HCT116 (cell line): ENCODE measurements around the gene EGFL8. TPM values are rescaled to one million over a fixed set of nuclear protein-coding genes. Genes with fewer than 3 reads are reported as not detected.

Experiments
- ATAC-seq: fragments of 200-7000 bp; cut with Tn5 transposase; 2 replicates; pipeline ENCODE4 v1.9.1; 2020; ENCODE audit warnings: mild to moderate bottlenecking, moderate library complexity
- BruUV-seq: library from RNA; stranded (reverse); fragments of 400-500 nt; replicated peaks from 2 replicates; lab custom pipeline; 2021; lab: Mats Ljungman, UMichigan
- CTCF ChIA-PET: fragments of 300-600 bp; sonication (Branson Sonifier 250); formaldehyde crosslinking; loops from one replicate; lab custom pipeline; 2021; ENCODE audit warnings: antibody characterized with exemption; lab: Charles Lee
- POLR2A ChIA-PET: fragments of 300-600, 350-600 bp; sonication (Branson Sonifier 250); formaldehyde crosslinking; loops from one replicate; lab custom pipeline; 2021; ENCODE audit warnings: antibody characterized with exemption; lab: Charles Lee
- RAD21 ChIA-PET, 2 experiments: fragments of 300-600 bp; sonication (Branson Sonifier 250); formaldehyde crosslinking; loops; one replicate each; lab custom pipeline; 2023; ENCODE audit warnings: low total read pairs in 2 of 2; ENCODE audit not compliant: uncharacterized antibody in 2 of 2, unreplicated experiment in 2 of 2, low non-redundant PET in 1 of 2; lab: Charles Lee
- DNase-seq: peaks from one replicate; pipeline ENCODE4 v3.0.0-alpha.2; 2010; ENCODE audit warnings: low read depth, low spot score
- H2AFZ ChIP-seq: fragments of 200-600 bp; shearing (Covaris generic), sonication (generic); 2 replicates; pipeline ENCODE4 v1.6.1; 2017; ENCODE audit warnings: low read depth, mixed run types, mixed read lengths, antibody characterized with exemption, low read length; ENCODE audit not compliant: poor library complexity, severe bottlenecking
- H3K27ac ChIP-seq: 2 replicates; pipeline ENCODE4 v1.5.1; 2012; ENCODE audit warnings: low read depth, low read length
- H3K27me3 ChIP-seq: fragments of 200-600 bp; sonication (generic); 2 replicates; pipeline ENCODE4 v1.6.1; 2016; ENCODE audit warnings: mixed run types, low read length, mixed read lengths; ENCODE audit not compliant: insufficient read depth
- H3K36me3 ChIP-seq, 2 experiments: fragments of 200-500 bp in 1 of 2; fragments of 200-600 bp in 1 of 2; sonication (Bioruptor generic) in 1 of 2; sonication (generic) in 1 of 2; 2 replicates each; pipeline versions ENCODE4 v1.5.1 to v1.6.1; 2014 to 2016; ENCODE audit warnings: low read length in 2 of 2, inconsistent platforms in 1 of 2, mixed read lengths in 1 of 2, mixed run types in 1 of 2; ENCODE audit not compliant: insufficient read depth in 2 of 2, control insufficient read depth in 1 of 2
- H3K4me1 ChIP-seq, 2 experiments: fragments of 200-600 bp in 1 of 2; sonication (generic) in 1 of 2; 2 replicates each; pipeline versions ENCODE4 v1.5.1 to v1.6.1; 2012 to 2017; ENCODE audit warnings: low read length in 2 of 2, inconsistent platforms in 1 of 2, mild to moderate bottlenecking in 1 of 2, mixed read lengths in 1 of 2, mixed run types in 1 of 2, moderate library complexity in 1 of 2; ENCODE audit not compliant: insufficient read depth in 2 of 2, control insufficient read depth in 1 of 2
- H3K4me2 ChIP-seq: fragments of 200-600 bp; sonication (generic); 2 replicates; pipeline ENCODE4 v1.6.1; 2017; ENCODE audit warnings: mixed run types, low read length, mixed read lengths
- H3K4me3 ChIP-seq, 2 experiments: fragments of 200-600 bp in 1 of 2; sonication (generic) in 1 of 2; replicated peaks in 1 of 2; 2 replicates each; pipeline ENCODE4 v1.5.1; 2011 to 2016; ENCODE audit warnings: low read length in 2 of 2, control low read depth in 1 of 2, low read depth in 1 of 2, mild to moderate bottlenecking in 1 of 2, mixed read lengths in 1 of 2, mixed run types in 1 of 2
- H3K79me2 ChIP-seq: fragments of 200-600 bp; sonication (generic); 2 replicates; pipeline ENCODE4 v1.6.1; 2017; ENCODE audit warnings: mild to moderate bottlenecking, mixed run types, low read length, moderate library complexity, mixed read lengths; ENCODE audit not compliant: insufficient read depth
- H3K9ac ChIP-seq: fragments of 200-600 bp; sonication (generic); 2 replicates; pipeline ENCODE4 v1.6.1; 2016; ENCODE audit warnings: low read length, mixed read lengths
- H3K9me2 ChIP-seq: fragments of 200-600 bp; sonication (generic), shearing (Covaris generic); 2 replicates; pipeline ENCODE4 v1.6.1; 2017; ENCODE audit warnings: mixed run types, mild to moderate bottlenecking, moderate library complexity; ENCODE audit not compliant: insufficient read depth
- H3K9me3 ChIP-seq, 2 experiments: fragments of 200-500 bp in 1 of 2; fragments of 200-600 bp in 1 of 2; sonication (Bioruptor generic) in 1 of 2; sonication (generic) in 1 of 2; 2 replicates each; pipeline ENCODE4 v1.6.1; 2014 to 2017; ENCODE audit warnings: low read length in 2 of 2, mixed read lengths in 2 of 2, inconsistent platforms in 1 of 2, low read depth in 1 of 2, mild to moderate bottlenecking in 1 of 2, mixed run types in 1 of 2, moderate library complexity in 1 of 2; ENCODE audit not compliant: control insufficient read depth in 1 of 2, insufficient read depth in 1 of 2
- H4K20me1 ChIP-seq: fragments of 200-600 bp; sonication (generic), shearing (Covaris generic); 2 replicates; pipeline ENCODE4 v1.6.1; 2017; ENCODE audit warnings: mixed run types, mild to moderate bottlenecking, moderate library complexity; ENCODE audit not compliant: insufficient read depth
- CBX3 ChIP-seq: IDR thresholded peaks from 2 replicates; pipeline ENCODE4 v1.6.1; 2012; ENCODE audit warnings: low read depth
- CEBPB ChIP-seq: IDR thresholded peaks from 2 replicates; pipeline ENCODE4 v1.6.1; 2012; ENCODE audit warnings: low read depth
- EGR1 ChIP-seq: IDR thresholded peaks from 2 replicates; pipeline ENCODE4 v1.6.1; 2012; ENCODE audit warnings: low read depth
- ELF1 ChIP-seq: IDR thresholded peaks from 2 replicates; pipeline ENCODE4 v1.6.1; 2012; ENCODE audit warnings: low read depth, borderline replicate concordance
- EZH2 ChIP-seq: fragments of 200-600 bp; sonication (generic); IDR thresholded peaks from 2 replicates; pipeline ENCODE4 v1.6.1; 2017; ENCODE audit warnings: antibody characterized with exemption, mixed run types
- POLR2A ChIP-seq: IDR thresholded peaks from 2 replicates; pipeline ENCODE4 v1.7.0; 2011; ENCODE audit warnings: borderline replicate concordance; ENCODE audit not compliant: insufficient read depth, insufficient read length; ENCODE audit errors: extremely low read depth
- POLR2AphosphoS5 ChIP-seq: IDR thresholded peaks from 2 replicates; pipeline ENCODE4 v1.6.1; 2011; ENCODE audit warnings: mild to moderate bottlenecking, low read depth, low read length, moderate library complexity
- SP1 ChIP-seq: IDR thresholded peaks from 2 replicates; pipeline ENCODE4 v1.6.1; 2012; ENCODE audit warnings: low read depth
- TCF7L2 ChIP-seq: IDR thresholded peaks from 2 replicates; pipeline ENCODE4 v1.7.0; 2011; ENCODE audit warnings: borderline replicate concordance, inconsistent platforms; ENCODE audit not compliant: insufficient read depth, insufficient read length; ENCODE audit errors: extremely low read depth
- YY1 ChIP-seq: IDR thresholded peaks from 2 replicates; pipeline ENCODE4 v1.6.1; 2011; ENCODE audit warnings: low read length, low read depth, moderate library complexity, mild to moderate bottlenecking; ENCODE audit not compliant: insufficient replicate concordance; ENCODE audit errors: extremely low read depth
- ZFX ChIP-seq: fragments of 450-650 bp; IDR thresholded peaks from 2 replicates; pipeline ENCODE4 v1.6.1; 2017
- ZNF274 ChIP-seq: fragments of 200-500 bp; sonication (Bioruptor generic); IDR thresholded peaks from 2 replicates; pipeline ENCODE4 v1.6.1; 2014; ENCODE audit warnings: mild to moderate bottlenecking, low read depth, low read length, inconsistent platforms
- intact Hi-C: fragments of 100-400 bp; cut with micrococcal nuclease; formaldehyde crosslinking; loops from 2 replicates; pipeline ENCODE4 v1.10.0; 2022
- total RNA-seq: library from RNA; stranded (reverse); gene quantifications from one replicate; pipeline ENCODE4 v1.2.1, GENCODE V29; 2021; ENCODE audit not compliant: unreplicated experiment
- TF ChIP-seq, protein P1 (sequence below): IDR thresholded peaks from 2 replicates; pipeline ENCODE4 v1.6.1; 2012
- TF ChIP-seq, protein P2 (sequence below): IDR thresholded peaks from 2 replicates; pipeline ENCODE4 v1.6.1; 2012; ENCODE audit warnings: low read depth
- TF ChIP-seq, protein P3 (sequence below): IDR thresholded peaks from 2 replicates; pipeline ENCODE4 v1.6.1; 2012
- TF ChIP-seq, protein P4 (sequence below): IDR thresholded peaks from 2 replicates; pipeline ENCODE4 v1.6.1; 2011; ENCODE audit warnings: mild to moderate bottlenecking, low read length, moderate library complexity; ENCODE audit not compliant: insufficient replicate concordance; ENCODE audit errors: extremely low read depth

EGFL8 gene
- total RNA-seq, 1 experiment from 2014 or later, result 29.0 TPM

DNA sequence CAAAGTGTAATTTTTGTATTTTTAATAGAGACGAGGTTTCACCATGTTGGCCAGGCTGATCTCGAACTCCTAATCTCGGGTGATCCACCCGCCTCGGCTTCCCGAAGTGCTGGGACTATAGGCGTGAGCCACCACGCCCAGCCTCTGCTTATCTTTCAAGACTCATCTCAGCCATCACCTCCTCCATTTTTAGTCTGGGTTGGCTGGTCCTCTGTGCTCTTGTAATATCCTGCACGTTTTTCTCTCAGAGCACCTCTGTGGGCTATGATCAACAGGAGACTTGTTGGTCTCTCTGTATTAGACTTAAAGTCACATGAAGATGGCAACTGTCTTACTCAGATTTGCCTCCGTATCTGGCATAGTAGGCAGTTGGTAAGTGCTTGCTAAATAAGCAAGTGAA is 51.9 kb downstream of the EGFL8 start:
- intact Hi-C loops, result no loop called here

More for the DNA sequence above, 51.9 kb downstream of the EGFL8 start:
- Histone ChIP-seq H3K4me1 (no peaks in the 10 kb centered on the region), H3K79me2 (no peaks in the 10 kb centered on the region), H3K9ac (no peak overlapping the region), H3K4me3 (no peak overlapping the region), H3K27ac (no peak overlapping the region), H3K27me3 (no peaks in the 10 kb centered on the region), H3K36me3 (no peaks in the 10 kb centered on the region), H3K9me2 (no peaks in the 10 kb centered on the region), H2AFZ (no peak overlapping the region), H3K9me3 (no peaks in the 10 kb centered on the region), H4K20me1 (no peaks in the 10 kb centered on the region), H3K4me2 (no peak overlapping the region)
- POLR2A ChIA-PET, result no interaction called here
- DNase-seq (no peak), ATAC-seq (no peak)
- RAD21 ChIA-PET, result no interaction called here
- no TSS peak for BruUV-seq
- TF ChIP-seq, protein P1, sequence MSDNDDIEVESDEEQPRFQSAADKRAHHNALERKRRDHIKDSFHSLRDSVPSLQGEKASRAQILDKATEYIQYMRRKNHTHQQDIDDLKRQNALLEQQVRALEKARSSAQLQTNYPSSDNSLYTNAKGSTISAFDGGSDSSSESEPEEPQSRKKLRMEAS, result no peak
- TF ChIP-seq EZH2 (no peak), POLR2A (no peak), SP1 (no peak), EGR1 (no peak), ZNF274 (no peak), ZFX (no peak), ELF1 (no peak), POLR2AphosphoS5 (no peak), CEBPB (no peak), CBX3 (no peak), TCF7L2 (no peak), YY1 (no peak)
- TF ChIP-seq, protein P2, sequence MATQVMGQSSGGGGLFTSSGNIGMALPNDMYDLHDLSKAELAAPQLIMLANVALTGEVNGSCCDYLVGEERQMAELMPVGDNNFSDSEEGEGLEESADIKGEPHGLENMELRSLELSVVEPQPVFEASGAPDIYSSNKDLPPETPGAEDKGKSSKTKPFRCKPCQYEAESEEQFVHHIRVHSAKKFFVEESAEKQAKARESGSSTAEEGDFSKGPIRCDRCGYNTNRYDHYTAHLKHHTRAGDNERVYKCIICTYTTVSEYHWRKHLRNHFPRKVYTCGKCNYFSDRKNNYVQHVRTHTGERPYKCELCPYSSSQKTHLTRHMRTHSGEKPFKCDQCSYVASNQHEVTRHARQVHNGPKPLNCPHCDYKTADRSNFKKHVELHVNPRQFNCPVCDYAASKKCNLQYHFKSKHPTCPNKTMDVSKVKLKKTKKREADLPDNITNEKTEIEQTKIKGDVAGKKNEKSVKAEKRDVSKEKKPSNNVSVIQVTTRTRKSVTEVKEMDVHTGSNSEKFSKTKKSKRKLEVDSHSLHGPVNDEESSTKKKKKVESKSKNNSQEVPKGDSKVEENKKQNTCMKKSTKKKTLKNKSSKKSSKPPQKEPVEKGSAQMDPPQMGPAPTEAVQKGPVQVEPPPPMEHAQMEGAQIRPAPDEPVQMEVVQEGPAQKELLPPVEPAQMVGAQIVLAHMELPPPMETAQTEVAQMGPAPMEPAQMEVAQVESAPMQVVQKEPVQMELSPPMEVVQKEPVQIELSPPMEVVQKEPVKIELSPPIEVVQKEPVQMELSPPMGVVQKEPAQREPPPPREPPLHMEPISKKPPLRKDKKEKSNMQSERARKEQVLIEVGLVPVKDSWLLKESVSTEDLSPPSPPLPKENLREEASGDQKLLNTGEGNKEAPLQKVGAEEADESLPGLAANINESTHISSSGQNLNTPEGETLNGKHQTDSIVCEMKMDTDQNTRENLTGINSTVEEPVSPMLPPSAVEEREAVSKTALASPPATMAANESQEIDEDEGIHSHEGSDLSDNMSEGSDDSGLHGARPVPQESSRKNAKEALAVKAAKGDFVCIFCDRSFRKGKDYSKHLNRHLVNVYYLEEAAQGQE, result no peak
- TF ChIP-seq, protein P3, sequence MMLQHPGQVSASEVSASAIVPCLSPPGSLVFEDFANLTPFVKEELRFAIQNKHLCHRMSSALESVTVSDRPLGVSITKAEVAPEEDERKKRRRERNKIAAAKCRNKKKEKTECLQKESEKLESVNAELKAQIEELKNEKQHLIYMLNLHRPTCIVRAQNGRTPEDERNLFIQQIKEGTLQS, result no peak
- TF ChIP-seq, protein P4, sequence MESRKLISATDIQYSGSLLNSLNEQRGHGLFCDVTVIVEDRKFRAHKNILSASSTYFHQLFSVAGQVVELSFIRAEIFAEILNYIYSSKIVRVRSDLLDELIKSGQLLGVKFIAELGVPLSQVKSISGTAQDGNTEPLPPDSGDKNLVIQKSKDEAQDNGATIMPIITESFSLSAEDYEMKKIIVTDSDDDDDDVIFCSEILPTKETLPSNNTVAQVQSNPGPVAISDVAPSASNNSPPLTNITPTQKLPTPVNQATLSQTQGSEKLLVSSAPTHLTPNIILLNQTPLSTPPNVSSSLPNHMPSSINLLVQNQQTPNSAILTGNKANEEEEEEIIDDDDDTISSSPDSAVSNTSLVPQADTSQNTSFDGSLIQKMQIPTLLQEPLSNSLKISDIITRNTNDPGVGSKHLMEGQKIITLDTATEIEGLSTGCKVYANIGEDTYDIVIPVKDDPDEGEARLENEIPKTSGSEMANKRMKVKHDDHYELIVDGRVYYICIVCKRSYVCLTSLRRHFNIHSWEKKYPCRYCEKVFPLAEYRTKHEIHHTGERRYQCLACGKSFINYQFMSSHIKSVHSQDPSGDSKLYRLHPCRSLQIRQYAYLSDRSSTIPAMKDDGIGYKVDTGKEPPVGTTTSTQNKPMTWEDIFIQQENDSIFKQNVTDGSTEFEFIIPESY, result no peak
- CTCF ChIA-PET, result no interaction called here
